Thyroid gland (tissue), 4 donors: ENCODE data around the gene OGN. TPM values are rescaled to one million over a fixed set of nuclear protein-coding genes. Genes with fewer than 3 reads are reported as not detected.

ENCODE experiments used
- DNase-seq, 2 donors: peaks; one replicate each; pipeline ENCODE4 v3.0.0-alpha.2; 2019
- H3K27ac ChIP-seq, 3 donors: fragments of 200-600 bp; sonication (generic); 1 replicate in 2 of 3; 2 replicates in 1 of 3; pipeline ENCODE4 v1.5.1; 2016 to 2019; ENCODE audit warnings: mild to moderate bottlenecking in 1 of 3, moderate library complexity in 1 of 3
- H3K27me3 ChIP-seq: fragments of 200-600 bp; sonication (generic); one replicate; pipeline ENCODE4 v1.5.1; 2019
- H3K36me3 ChIP-seq, 2 donors: fragments of 200-600 bp; sonication (generic); one replicate each; pipeline ENCODE4 v1.5.1; 2016 to 2019
- H3K4me1 ChIP-seq, 2 donors: fragments of 200-600 bp; sonication (generic); one replicate each; pipeline ENCODE4 v1.5.1; 2017 to 2019
- H3K4me3 ChIP-seq, 3 donors: fragments of 200-600 bp; sonication (generic); replicated peaks in 1 of 3; 1 replicate in 2 of 3; 2 replicates in 1 of 3; pipeline ENCODE4 v1.5.1; 2016; ENCODE audit warnings: mild to moderate bottlenecking in 1 of 3
- H3K9me3 ChIP-seq: fragments of 200-600 bp; sonication (generic); one replicate; pipeline ENCODE4 v1.5.1; 2017
- POLR2A ChIP-seq, 2 donors: fragments of 450-650 bp; IDR thresholded peaks; one replicate each; pipeline ENCODE4 v1.6.1; 2017; ENCODE audit warnings: antibody characterized with exemption in 2 of 2, mild to moderate bottlenecking in 2 of 2, moderate library complexity in 1 of 2
- WGBS, 2 donors: methylation state at CpG; one replicate each; pipeline ENCODE4 v1.1.5; 2017; 5-methylcytosine and 5-hydroxymethylcytosine counted together
- intact Hi-C: fragments of 100-400 bp; cut with DNase I; formaldehyde crosslinking; loops from one replicate; pipeline ENCODE4 v1.15.1; 2023
- total RNA-seq, 4 donors: library from RNA; depleted of rRNA; stranded (reverse); fragments of >200 nt; gene quantifications; one replicate each; pipeline ENCODE4 v1.2.3, GENCODE V29; 2016
- TF ChIP-seq, protein P1 (sequence below), 6 experiments: fragments of 200-600 bp in 3 of 6; fragments of 450-650 bp in 3 of 6; sonication (generic) in 3 of 6; IDR thresholded peaks; one replicate each; pipeline ENCODE4 v1.5.1; 2016 to 2019; ENCODE audit warnings: antibody characterized with exemption in 6 of 6, mild to moderate bottlenecking in 2 of 6, inconsistent platforms in 1 of 6, moderate library complexity in 1 of 6

The OGN gene
- total RNA-seq, 4 donors from 2014 or later: 4.5 to 20.8 (median 16.1) TPM

- TF ChIP-seq POLR2A (IDR thresholded peaks at IDR 0.05): no peak
- TF ChIP-seq, protein P1, sequence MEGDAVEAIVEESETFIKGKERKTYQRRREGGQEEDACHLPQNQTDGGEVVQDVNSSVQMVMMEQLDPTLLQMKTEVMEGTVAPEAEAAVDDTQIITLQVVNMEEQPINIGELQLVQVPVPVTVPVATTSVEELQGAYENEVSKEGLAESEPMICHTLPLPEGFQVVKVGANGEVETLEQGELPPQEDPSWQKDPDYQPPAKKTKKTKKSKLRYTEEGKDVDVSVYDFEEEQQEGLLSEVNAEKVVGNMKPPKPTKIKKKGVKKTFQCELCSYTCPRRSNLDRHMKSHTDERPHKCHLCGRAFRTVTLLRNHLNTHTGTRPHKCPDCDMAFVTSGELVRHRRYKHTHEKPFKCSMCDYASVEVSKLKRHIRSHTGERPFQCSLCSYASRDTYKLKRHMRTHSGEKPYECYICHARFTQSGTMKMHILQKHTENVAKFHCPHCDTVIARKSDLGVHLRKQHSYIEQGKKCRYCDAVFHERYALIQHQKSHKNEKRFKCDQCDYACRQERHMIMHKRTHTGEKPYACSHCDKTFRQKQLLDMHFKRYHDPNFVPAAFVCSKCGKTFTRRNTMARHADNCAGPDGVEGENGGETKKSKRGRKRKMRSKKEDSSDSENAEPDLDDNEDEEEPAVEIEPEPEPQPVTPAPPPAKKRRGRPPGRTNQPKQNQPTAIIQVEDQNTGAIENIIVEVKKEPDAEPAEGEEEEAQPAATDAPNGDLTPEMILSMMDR (IDR thresholded peaks at IDR 0.05): no peak
- no peak for DNase-seq
- 88 to 91% methylated on average over 5 of the region's 5 CpGs for WGBS, 2 donors
- intact Hi-C loops: no loop called here
- Histone ChIP-seq H3K9me3 (no peaks in the 10 kb centered on the region), H3K27me3 (no peaks in the 10 kb centered on the region), H3K27ac (no peak overlapping the region), H3K36me3 (no peaks in the 10 kb centered on the region), H3K4me1 (peaks cover 0 to 7% of the 10 kb centered on the region in 2 donors), H3K4me3 (no peak overlapping the region)
These were observed 35.8 kb upstream of the OGN start for GRCh38 chr9:92439921-92440750.

- Histone ChIP-seq H3K36me3 (no peaks in the 10 kb centered on the region), H3K9me3 (no peaks in the 10 kb centered on the region), H3K27me3 (no peaks in the 10 kb centered on the region), H3K4me3 (no peak overlapping the region), H3K27ac (no peak overlapping the region), H3K4me1 (no peaks in the 10 kb centered on the region)
- TF ChIP-seq, protein P1 (IDR thresholded peaks at IDR 0.05): no peak
- no peak for TF ChIP-seq POLR2A (IDR thresholded peaks at IDR 0.05)
- DNase-seq: no peak
- 82 to 87% methylated on average over 5 of the region's 5 CpGs for WGBS, 2 donors
- intact Hi-C loops: no loop called here
These were observed 34.6 kb upstream of the OGN start for GRCh38 chr9:92438900-92439526.

- 88 to 94% methylated on average over 1 of the region's 1 CpG for WGBS, 2 donors
- Histone ChIP-seq H3K27ac (no peak overlapping the region), H3K4me3 (no peak overlapping the region), H3K27me3 (no peaks in the 10 kb centered on the region), H3K36me3 (no peaks in the 10 kb centered on the region), H3K9me3 (no peaks in the 10 kb centered on the region), H3K4me1 (no peaks in the 10 kb centered on the region)
- intact Hi-C loops: no loop called here
- DNase-seq: no peak
- TF ChIP-seq POLR2A (IDR thresholded peaks at IDR 0.05): no peak
- TF ChIP-seq, protein P1 (IDR thresholded peaks at IDR 0.05): no peak
These were observed 30.9 kb upstream of the OGN start for GRCh38 chr9:92435263-92435662.

GRCh38 chr9:92432972-92433548 lies 28.7 kb upstream of the OGN start:
- no peak for DNase-seq
- Histone ChIP-seq H3K4me1 (no peaks in the 10 kb centered on the region), H3K27me3 (no peaks in the 10 kb centered on the region), H3K27ac (no peak overlapping the region), H3K9me3 (no peaks in the 10 kb centered on the region), H3K4me3 (no peak overlapping the region), H3K36me3 (no peaks in the 10 kb centered on the region)
- 91 to 92% methylated on average over 5 of the region's 5 CpGs for WGBS, 2 donors
- TF ChIP-seq, protein P1 (IDR thresholded peaks at IDR 0.05): no peak
- no peak for TF ChIP-seq POLR2A (IDR thresholded peaks at IDR 0.05)
- intact Hi-C loops: no loop called here

DNA sequence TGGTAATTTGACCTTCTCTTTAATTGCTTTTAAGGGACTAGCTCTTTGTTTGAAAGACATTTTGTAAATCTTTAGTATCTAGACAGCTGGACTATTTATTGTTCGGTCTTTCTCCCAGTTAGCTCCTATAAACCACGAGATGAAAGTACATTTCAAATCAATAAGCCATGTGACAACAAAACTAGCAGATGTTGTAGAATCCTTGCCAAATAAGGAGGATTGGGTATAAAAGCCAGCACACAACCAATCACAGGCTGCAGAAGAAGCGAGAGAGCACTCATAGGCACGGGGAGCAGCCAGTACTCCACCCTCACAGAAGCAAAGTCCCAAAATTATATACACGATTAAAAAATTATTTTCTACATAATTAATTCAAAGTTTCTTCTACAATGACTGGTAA lies 28.0 kb upstream of the OGN start:
- WGBS, 2 donors: 87 to 91% methylated on average over 5 of the region's 5 CpGs
- TF ChIP-seq, protein P1 (IDR thresholded peaks at IDR 0.05): no peak
- no peak for TF ChIP-seq POLR2A (IDR thresholded peaks at IDR 0.05)

More for the DNA sequence above, 28.0 kb upstream of the OGN start:
- H3K4me1 ChIP-seq: no peaks in the 10 kb centered on the region
- intact Hi-C loops: no loop called here
- no peak for DNase-seq
- no peaks in the 10 kb centered on the region for H3K36me3 ChIP-seq
- H3K4me3 ChIP-seq: no peak overlapping the region
- H3K27me3 ChIP-seq: no peaks in the 10 kb centered on the region
- H3K27ac ChIP-seq: no peak overlapping the region
- no peaks in the 10 kb centered on the region for H3K9me3 ChIP-seq
